IMR-90 (cell line): Measurements from ENCODE around the gene SHISA4. TPM values are rescaled to one million over a fixed set of nuclear protein-coding genes. Genes with fewer than 3 reads are reported as not detected.
"Not testable (repeated sequence)": the region's sequence is repeated elsewhere in the genome, so short reads cannot be mapped to it uniquely, and the experiment has no call there.

Source experiments
- ATAC-seq: fragments of 200-7000 bp; cut with Tn5 transposase; 2 replicates; pipeline ENCODE4 v1.9.1; 2020; ENCODE audit warnings: low read depth, mild to moderate bottlenecking, moderate library complexity
- BruUV-seq: library from RNA; stranded (reverse); fragments of 400-500 nt; replicated peaks from 2 replicates; lab custom pipeline; 2021; lab: Mats Ljungman, UMichigan
- CTCF ChIA-PET: fragments of 300-600 bp; formaldehyde crosslinking; extraction: SDS; loops from one replicate; lab custom pipeline; 2021; ENCODE audit warnings: antibody characterized with exemption; lab: Yijun Ruan, JAX
- POLR2A ChIA-PET: fragments of 300-600 bp; sonication (Branson Sonifier 250); formaldehyde crosslinking; loops from one replicate; lab custom pipeline; 2022; ENCODE audit warnings: antibody characterized with exemption; ENCODE audit not compliant: unreplicated experiment; lab: Charles Lee
- DNase-seq: peaks from one replicate; pipeline ENCODE4 v3.0.0; 2013
- H2AFZ ChIP-seq: replicated peaks from 2 replicates; pipeline ENCODE3; 2013; ENCODE audit warnings: low read length, mild to moderate bottlenecking; ENCODE audit not compliant: poor library complexity
- H2AK5ac ChIP-seq: 2 replicates; pipeline ENCODE4 v1.6.1; 2013; ENCODE audit warnings: low read depth, low read length, inconsistent platforms
- H2AK9ac ChIP-seq: replicated peaks from 2 replicates; pipeline ENCODE3; 2013; ENCODE audit warnings: mild to moderate bottlenecking, low read depth, low read length, moderate library complexity; ENCODE audit not compliant: poor library complexity
- H2BK120ac ChIP-seq: 2 replicates; pipeline ENCODE4 v1.6.1; 2013; ENCODE audit warnings: low read depth, low read length, inconsistent platforms
- H2BK15ac ChIP-seq: 3 replicates; pipeline ENCODE4 v1.6.1; 2013; ENCODE audit warnings: low read depth, low read length, inconsistent platforms
- H2BK20ac ChIP-seq: 2 replicates; pipeline ENCODE4 v1.6.1; 2013; ENCODE audit warnings: low read depth, mild to moderate bottlenecking, inconsistent platforms, low read length, moderate library complexity
- H2BK5ac ChIP-seq: 2 replicates; pipeline ENCODE4 v1.6.1; 2013; ENCODE audit warnings: mild to moderate bottlenecking, low read depth, low read length, inconsistent platforms; ENCODE audit not compliant: poor library complexity, severe bottlenecking
- H3K14ac ChIP-seq: replicated peaks from 2 replicates; pipeline ENCODE4 v1.6.1; 2013; ENCODE audit warnings: low read depth, low read length, inconsistent platforms
- H3K18ac ChIP-seq: 2 replicates; pipeline ENCODE4 v1.6.1; 2013; ENCODE audit warnings: low read depth, low read length, control low read depth
- H3K23ac ChIP-seq: 2 replicates; pipeline ENCODE4 v1.6.1; 2013; ENCODE audit warnings: low read depth, low read length, inconsistent platforms
- H3K27ac ChIP-seq: 2 replicates; pipeline ENCODE4 v1.5.1; 2013; ENCODE audit warnings: mild to moderate bottlenecking, control low read depth, low read length; ENCODE audit not compliant: insufficient read depth
- H3K27me3 ChIP-seq: 2 replicates; pipeline ENCODE4 v1.6.1; 2013; ENCODE audit warnings: low read length; ENCODE audit not compliant: control insufficient read depth, insufficient read depth
- H3K36me3 ChIP-seq: 2 replicates; pipeline ENCODE4 v1.6.1; 2013; ENCODE audit warnings: low read length, mixed read lengths; ENCODE audit not compliant: control insufficient read depth, insufficient read depth
- H3K4ac ChIP-seq: 2 replicates; pipeline ENCODE4 v1.6.1; 2013; ENCODE audit warnings: low read depth, low read length, inconsistent platforms
- H3K4me1 ChIP-seq: 2 replicates; pipeline ENCODE4 v1.6.1; 2013; ENCODE audit warnings: low read length, mixed read lengths; ENCODE audit not compliant: control insufficient read depth, insufficient read depth
- H3K4me2 ChIP-seq: 2 replicates; pipeline ENCODE4 v1.6.1; 2013; ENCODE audit warnings: low read depth, mild to moderate bottlenecking, control low read depth, low read length, moderate library complexity
- H3K4me3 ChIP-seq: 2 replicates; pipeline ENCODE4 v1.5.1; 2013; ENCODE audit warnings: low read depth, mild to moderate bottlenecking, control low read depth, low read length, moderate library complexity; ENCODE audit not compliant: insufficient read depth
- H3K56ac ChIP-seq: 2 replicates; pipeline ENCODE4 v1.6.1; 2013; ENCODE audit warnings: low read length, inconsistent platforms; ENCODE audit not compliant: insufficient read depth; ENCODE audit errors: extremely low read depth
- H3K79me1 ChIP-seq, 2 experiments: 2 replicates each; pipeline ENCODE4 v1.6.1; 2013; ENCODE audit warnings: low read length in 2 of 2, inconsistent platforms in 1 of 2, low read depth in 1 of 2
- H3K9ac ChIP-seq: 2 replicates; pipeline ENCODE4 v1.6.1; 2013; ENCODE audit warnings: low read depth, low read length, control low read depth
- H3K9me1 ChIP-seq: 2 replicates; pipeline ENCODE4 v1.6.1; 2013; ENCODE audit warnings: low read length, inconsistent platforms; ENCODE audit not compliant: insufficient read depth
- H3K9me3 ChIP-seq: 2 replicates; pipeline ENCODE4 v1.6.1; 2013; ENCODE audit warnings: low read length; ENCODE audit not compliant: control insufficient read depth, insufficient read depth
- H4K20me1 ChIP-seq: 2 replicates; pipeline ENCODE4 v1.6.1; 2013; ENCODE audit warnings: low read length, inconsistent platforms; ENCODE audit not compliant: insufficient read depth
- H4K5ac ChIP-seq: 2 replicates; pipeline ENCODE4 v1.6.1; 2013; ENCODE audit warnings: mild to moderate bottlenecking, low read depth, low read length, control low read depth
- H4K8ac ChIP-seq, 2 experiments: 2 replicates each; pipeline ENCODE4 v1.6.1; 2013; ENCODE audit warnings: low read depth in 2 of 2, low read length in 2 of 2, control low read depth in 1 of 2, inconsistent platforms in 1 of 2
- H4K91ac ChIP-seq: 2 replicates; pipeline ENCODE4 v1.6.1; 2013; ENCODE audit warnings: low read depth, low read length, inconsistent platforms; ENCODE audit not compliant: insufficient read depth
- BHLHE40 ChIP-seq: fragments of 150-350 bp; IDR thresholded peaks from 2 replicates; pipeline ENCODE4 v1.6.1; 2016; ENCODE audit warnings: mild to moderate bottlenecking, low read depth, low read length
- CEBPB ChIP-seq: IDR thresholded peaks from 2 replicates; pipeline ENCODE4 v1.6.1; 2012; ENCODE audit warnings: low read depth, low read length, improper control_type of control experiment
- CTCF ChIP-seq: conservative IDR thresholded peaks from 2 replicates; pipeline ENCODE4 v1.5.1; 2012; ENCODE audit warnings: mild to moderate bottlenecking, low read depth, low read length, improper control_type of control experiment
- FOS ChIP-seq: fragments of 150-350 bp; IDR thresholded peaks from 2 replicates; pipeline ENCODE4 v1.6.1; 2016; ENCODE audit warnings: low read depth, low read length
- RFX5 ChIP-seq: IDR thresholded peaks from 2 replicates; pipeline ENCODE4 v1.8.0; 2012; ENCODE audit warnings: low read depth, mild to moderate bottlenecking, low read length, moderate library complexity
- WGBS, 2 experiments: methylation state at CpG; one replicate each; pipeline versions ENCODE4 v1.1.5 to v1.1.7; 2013; ENCODE audit warnings: missing lambda C conversion rate in 2 of 2; ENCODE audit not compliant: insufficient read length in 1 of 2; ENCODE audit errors: extremely low coverage in 2 of 2; 5-methylcytosine and 5-hydroxymethylcytosine counted together
- dilution Hi-C: fragments of 300-500 bp; cut with HindIII; formaldehyde crosslinking; loops from one replicate; pipeline ENCODE4 v1.14.3; 2018; ENCODE audit warnings: low sequenced_read_pairs; ENCODE audit not compliant: unreplicated experiment
- in situ Hi-C: fragments of 300-500 bp; cut with MboI; formaldehyde crosslinking; loops from 3 replicates; pipeline ENCODE4 v1.14.3; 2019; ENCODE audit warnings: low sequenced_read_pairs, inconsistent platforms, mixed read lengths
- intact Hi-C: fragments of 100-400 bp; cut with micrococcal nuclease; formaldehyde crosslinking; loops from 2 replicates; pipeline ENCODE4 v1.10.0; 2022
- polyA plus RNA-seq, 3 experiments: library from polyadenylated mRNA; depleted of rRNA; stranded (reverse); fragments of >200 nt; gene quantifications; 2 replicates each; pipeline ENCODE4 v1.2.3, GENCODE V29; 2012; ENCODE audit warnings: low replicate concordance in 1 of 3
- total RNA-seq: library from RNA; depleted of rRNA; stranded (reverse); fragments of >200 nt; gene quantifications from 2 replicates; pipeline ENCODE4 v1.2.3, GENCODE V29; 2012

The SHISA4 gene
- total and polyA plus RNA-seq, 2 of the 4 experiments (the other 2 are of a cell fraction): 10.0 to 34.8 TPM

- TF ChIP-seq CTCF (no peak), BHLHE40 (no peak), FOS (no peak), CEBPB (no peak), RFX5 (no peak)
Observed at GRCh38 chr1:201888282-201889089, at the start of gene SHISA4 (continued).

- dilution Hi-C loops, DNase-seq, H2BK15ac ChIP-seq, H3K14ac ChIP-seq, H3K9ac ChIP-seq, H3K27ac ChIP-seq, H4K8ac ChIP-seq, H2AK5ac ChIP-seq, in situ Hi-C loops, BruUV-seq, H4K5ac ChIP-seq, H4K91ac ChIP-seq, H2BK20ac ChIP-seq, H3K36me3 ChIP-seq, H3K9me1 ChIP-seq, H2AK9ac ChIP-seq, H3K27me3 ChIP-seq, H2BK120ac ChIP-seq, H3K4ac ChIP-seq, POLR2A ChIA-PET, intact Hi-C loops, H3K18ac ChIP-seq, ATAC-seq, CTCF ChIA-PET, H2BK5ac ChIP-seq, H3K4me3 ChIP-seq, H3K56ac ChIP-seq, H3K23ac ChIP-seq, H3K9me3 ChIP-seq, H3K4me1 ChIP-seq, H3K4me2 ChIP-seq, H2AFZ ChIP-seq: not testable (repeated sequence)
- peaks cover 28 to 63% of the 10 kb centered on the region in 2 experiments for H3K79me1 ChIP-seq
- peaks cover 28% of the 10 kb centered on the region for H4K20me1 ChIP-seq
- 100% methylated on average over 4 of the region's 10 CpGs; no CpG with 5 or more reads in 1 of the 2 experiments for WGBS, 2 experiments
Observed at GRCh38 chr1:201839089-201839488, 49.6 kb upstream of the SHISA4 start.
